Measurements from ENCODE around the gene LZTR1. TPM values are rescaled to one million over a fixed set of nuclear protein-coding genes. Genes with fewer than 3 reads are reported as not detected.
"Not testable (repeated sequence)": the region's sequence is repeated elsewhere in the genome, so short reads cannot be mapped to it uniquely, and the experiment has no call there.

LZTR1 gene
- total RNA-seq: 56.7 TPM
- long read RNA-seq, full-length matches to known transcripts: 25 of 62 reads
- long read RNA-seq, partial matches to known transcripts: 25 of 62 reads
- long read RNA-seq, other reads (novel, unspliced or antisense): 12 of 62 reads

DNA sequence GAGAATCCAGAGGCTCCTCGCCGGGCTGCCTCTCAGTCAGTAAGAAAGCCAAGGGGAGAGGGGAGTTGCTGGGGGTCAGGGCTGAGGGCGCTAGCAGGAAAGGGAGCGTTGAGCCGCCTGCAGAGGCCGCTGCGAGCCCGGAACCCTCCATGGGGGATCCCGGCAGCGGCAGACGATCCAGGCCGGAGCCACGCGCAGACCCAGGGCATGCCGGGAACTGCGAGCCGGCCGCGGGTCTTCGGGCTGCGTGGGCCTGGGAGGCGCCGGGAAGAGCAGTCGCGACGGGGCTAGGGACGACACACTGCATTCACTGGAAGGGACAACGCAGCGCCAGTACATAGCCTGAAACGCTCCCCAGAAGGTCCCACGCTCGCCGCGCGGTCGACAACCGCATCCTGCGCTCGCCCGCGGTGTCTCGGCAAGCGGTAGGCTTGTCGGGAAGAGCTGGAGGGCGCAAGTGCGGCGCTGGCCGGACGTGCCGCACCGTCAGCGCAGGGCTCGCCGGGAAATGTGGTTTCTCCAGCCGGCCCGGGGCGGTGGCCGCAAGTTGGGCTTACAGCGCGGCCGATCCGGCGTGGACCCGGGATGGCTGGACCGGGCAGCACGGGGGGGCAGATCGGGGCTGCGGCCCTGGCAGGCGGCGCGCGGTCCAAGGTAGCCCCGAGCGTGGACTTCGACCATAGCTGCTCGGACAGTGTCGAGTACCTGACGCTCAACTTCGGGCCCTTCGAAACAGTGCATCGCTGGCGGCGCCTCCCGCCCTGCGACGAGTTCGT lies at the start of gene LZTR1:
TSS of gene LZTR1 (plus strand) at position 511 of the 776 bp plus-strand sequence. CDS start at position 586, 75 bp downstream.
- DNase-seq: peak; percentile 93
- TF ChIP-seq, protein P1, sequence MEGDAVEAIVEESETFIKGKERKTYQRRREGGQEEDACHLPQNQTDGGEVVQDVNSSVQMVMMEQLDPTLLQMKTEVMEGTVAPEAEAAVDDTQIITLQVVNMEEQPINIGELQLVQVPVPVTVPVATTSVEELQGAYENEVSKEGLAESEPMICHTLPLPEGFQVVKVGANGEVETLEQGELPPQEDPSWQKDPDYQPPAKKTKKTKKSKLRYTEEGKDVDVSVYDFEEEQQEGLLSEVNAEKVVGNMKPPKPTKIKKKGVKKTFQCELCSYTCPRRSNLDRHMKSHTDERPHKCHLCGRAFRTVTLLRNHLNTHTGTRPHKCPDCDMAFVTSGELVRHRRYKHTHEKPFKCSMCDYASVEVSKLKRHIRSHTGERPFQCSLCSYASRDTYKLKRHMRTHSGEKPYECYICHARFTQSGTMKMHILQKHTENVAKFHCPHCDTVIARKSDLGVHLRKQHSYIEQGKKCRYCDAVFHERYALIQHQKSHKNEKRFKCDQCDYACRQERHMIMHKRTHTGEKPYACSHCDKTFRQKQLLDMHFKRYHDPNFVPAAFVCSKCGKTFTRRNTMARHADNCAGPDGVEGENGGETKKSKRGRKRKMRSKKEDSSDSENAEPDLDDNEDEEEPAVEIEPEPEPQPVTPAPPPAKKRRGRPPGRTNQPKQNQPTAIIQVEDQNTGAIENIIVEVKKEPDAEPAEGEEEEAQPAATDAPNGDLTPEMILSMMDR (IDR thresholded peaks at IDR 0.05): peak; percentile 59
- H3K27ac ChIP-seq: peak within 1 kb of the TSS; percentile 91
- H3K36me3 ChIP-seq: peaks cover 6% of the 10 kb centered on the region
- peak; percentile 92 for ATAC-seq
- intact Hi-C loops (cut with DNase I): no loop called here
- H3K9me3 ChIP-seq: no peaks in the 10 kb centered on the region
- H3K27me3 ChIP-seq: no peaks in the 10 kb centered on the region
- peak within 1 kb of the TSS; percentile 86 for H3K4me3 ChIP-seq
- peaks cover 22% of the 10 kb centered on the region for H3K4me1 ChIP-seq

DNA sequence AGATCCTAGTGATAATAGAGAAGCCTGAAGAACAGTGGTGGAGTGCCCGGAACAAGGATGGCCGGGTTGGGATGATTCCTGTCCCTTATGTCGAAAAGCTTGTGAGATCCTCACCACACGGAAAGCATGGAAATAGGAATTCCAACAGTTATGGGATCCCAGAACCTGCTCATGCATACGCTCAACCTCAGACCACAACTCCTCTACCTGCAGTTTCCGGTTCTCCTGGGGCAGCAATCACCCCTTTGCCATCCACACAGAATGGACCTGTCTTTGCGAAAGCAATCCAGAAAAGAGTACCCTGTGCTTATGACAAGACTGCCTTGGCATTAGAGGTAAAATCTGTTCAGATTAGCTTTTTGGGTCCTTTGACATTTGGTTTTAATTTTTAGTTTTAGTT lies 48.2 kb upstream of the LZTR1 start:
- no peak for ATAC-seq
- intact Hi-C loops (cut with DNase I): no loop called here
- TF ChIP-seq, protein P1 (IDR thresholded peaks at IDR 0.05): no peak
- Histone ChIP-seq H3K4me3 (no peak overlapping the region), H3K36me3 (peaks cover 36% of the 10 kb centered on the region), H3K4me1 (peaks cover 30% of the 10 kb centered on the region), H3K27ac (no peak overlapping the region), H3K27me3 (no peaks in the 10 kb centered on the region), H3K9me3 (no peaks in the 10 kb centered on the region)
- no peak for DNase-seq

DNA sequence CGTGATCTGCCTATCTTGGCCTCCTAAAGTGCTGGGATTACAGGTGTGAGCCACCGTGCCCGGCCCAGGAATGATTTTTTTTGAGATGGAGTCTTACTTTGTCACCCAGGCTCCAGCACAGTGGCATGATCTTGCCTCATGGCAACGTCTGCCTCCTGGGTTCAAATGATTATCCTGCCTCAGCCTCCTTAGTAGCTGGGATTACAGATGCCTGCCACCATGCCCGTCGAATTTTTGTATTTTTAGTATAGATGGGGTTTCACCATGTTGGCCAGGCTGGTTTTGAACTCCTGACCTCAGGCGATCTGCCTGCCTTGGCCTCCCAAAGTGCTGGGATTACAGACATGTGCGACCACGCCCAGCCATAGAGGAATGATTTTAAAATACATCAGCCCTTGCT lies 47.0 kb upstream of the LZTR1 start:
- peak; percentile 33 for DNase-seq
- H3K4me3 ChIP-seq; H3K9me3 ChIP-seq; ATAC-seq; intact Hi-C loops (cut with DNase I); H3K27me3 ChIP-seq; H3K27ac ChIP-seq: not testable (repeated sequence)
- Histone ChIP-seq H3K4me1 (peaks cover 32% of the 10 kb centered on the region), H3K36me3 (peaks cover 36% of the 10 kb centered on the region)

DNA sequence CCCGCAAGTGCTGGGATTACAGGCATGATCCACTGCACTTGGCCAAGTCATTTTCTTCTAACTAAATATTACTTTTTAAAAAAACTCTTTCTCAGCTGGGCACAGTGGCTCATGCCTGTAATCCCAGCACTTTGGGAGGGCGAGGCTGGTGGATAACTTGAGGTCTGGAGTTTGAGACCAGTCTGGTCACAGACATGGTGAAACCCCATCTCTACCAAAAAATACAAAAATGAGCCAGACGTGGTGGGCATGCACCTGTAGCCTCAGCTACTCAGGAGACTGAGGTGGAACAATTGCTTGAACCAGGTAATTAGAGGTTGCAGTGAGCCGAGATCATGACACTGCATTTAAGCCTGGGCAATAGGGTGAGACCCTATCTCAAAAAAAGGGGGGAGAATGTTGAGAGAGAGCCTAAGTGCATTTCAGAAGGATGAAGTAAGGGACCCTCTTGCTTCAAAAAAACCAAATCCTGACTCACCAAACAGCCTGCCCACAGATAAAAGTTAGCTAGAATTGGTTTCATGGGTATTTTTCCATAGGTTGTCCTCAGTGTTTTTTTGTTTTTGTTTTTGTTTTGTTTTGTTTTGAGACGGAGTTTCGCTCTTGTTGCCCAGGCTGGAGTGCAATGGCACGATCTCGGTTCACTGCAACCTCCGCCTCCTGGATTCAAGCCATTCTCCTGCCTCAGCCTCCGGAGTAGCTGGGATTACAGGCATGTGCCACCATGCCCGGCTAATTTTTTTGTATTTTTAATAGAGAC lies 46.1 kb upstream of the LZTR1 start:
- Histone ChIP-seq H3K36me3 (peaks cover 36% of the 10 kb centered on the region), H3K4me1 (peaks cover 41% of the 10 kb centered on the region)
- intact Hi-C loops (cut with DNase I); ATAC-seq; H3K9me3 ChIP-seq; H3K4me3 ChIP-seq; H3K27ac ChIP-seq; H3K27me3 ChIP-seq: not testable (repeated sequence)
- peak; percentile 12 for DNase-seq

DNA sequence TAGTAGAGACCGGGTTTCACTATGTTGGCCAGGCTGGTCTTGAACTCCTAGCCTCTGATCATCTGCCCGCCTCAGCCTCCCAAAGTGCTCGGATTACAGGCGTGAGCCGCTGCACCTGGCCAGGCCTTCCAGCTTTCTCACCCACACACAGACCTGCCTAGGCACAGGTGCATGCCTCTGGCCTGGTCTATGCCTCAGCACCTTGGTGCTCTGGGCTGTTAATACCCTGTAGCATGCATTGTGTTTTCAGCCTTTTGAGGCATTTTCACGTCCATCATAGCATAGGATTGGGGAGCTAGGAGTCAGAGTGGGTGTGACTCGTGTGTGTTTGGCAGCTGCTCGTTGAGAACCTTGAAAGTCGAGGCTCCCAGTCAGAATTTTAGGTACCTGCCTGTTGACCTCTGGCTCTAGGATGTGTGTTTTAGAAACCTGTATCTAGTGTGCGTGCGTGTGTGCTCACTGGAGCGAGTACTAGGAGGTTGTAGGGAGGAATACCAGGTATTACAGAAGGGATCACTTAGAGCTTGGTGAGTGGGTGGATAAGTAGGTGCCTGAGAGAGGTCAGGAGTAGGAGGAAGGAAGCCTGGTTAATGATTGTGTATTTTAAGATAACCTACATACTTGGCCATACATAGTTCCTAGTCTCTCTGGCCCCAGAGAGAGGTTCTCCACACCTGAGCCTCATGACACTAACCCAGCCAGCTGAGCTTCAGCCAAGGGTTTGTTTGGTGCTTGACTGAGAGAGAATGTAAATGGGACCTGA lies 44.9 kb upstream of the LZTR1 start:
- Histone ChIP-seq H3K4me3 (no peak overlapping the region), H3K27ac (no peak overlapping the region), H3K27me3 (no peaks in the 10 kb centered on the region), H3K4me1 (peaks cover 43% of the 10 kb centered on the region), H3K36me3 (peaks cover 36% of the 10 kb centered on the region), H3K9me3 (no peaks in the 10 kb centered on the region)
- DNase-seq (peak; percentile 63), ATAC-seq (peak; percentile 95)
- TF ChIP-seq, protein P1 (IDR thresholded peaks at IDR 0.05): no peak
- intact Hi-C loops (cut with DNase I): no loop called here

DNA sequence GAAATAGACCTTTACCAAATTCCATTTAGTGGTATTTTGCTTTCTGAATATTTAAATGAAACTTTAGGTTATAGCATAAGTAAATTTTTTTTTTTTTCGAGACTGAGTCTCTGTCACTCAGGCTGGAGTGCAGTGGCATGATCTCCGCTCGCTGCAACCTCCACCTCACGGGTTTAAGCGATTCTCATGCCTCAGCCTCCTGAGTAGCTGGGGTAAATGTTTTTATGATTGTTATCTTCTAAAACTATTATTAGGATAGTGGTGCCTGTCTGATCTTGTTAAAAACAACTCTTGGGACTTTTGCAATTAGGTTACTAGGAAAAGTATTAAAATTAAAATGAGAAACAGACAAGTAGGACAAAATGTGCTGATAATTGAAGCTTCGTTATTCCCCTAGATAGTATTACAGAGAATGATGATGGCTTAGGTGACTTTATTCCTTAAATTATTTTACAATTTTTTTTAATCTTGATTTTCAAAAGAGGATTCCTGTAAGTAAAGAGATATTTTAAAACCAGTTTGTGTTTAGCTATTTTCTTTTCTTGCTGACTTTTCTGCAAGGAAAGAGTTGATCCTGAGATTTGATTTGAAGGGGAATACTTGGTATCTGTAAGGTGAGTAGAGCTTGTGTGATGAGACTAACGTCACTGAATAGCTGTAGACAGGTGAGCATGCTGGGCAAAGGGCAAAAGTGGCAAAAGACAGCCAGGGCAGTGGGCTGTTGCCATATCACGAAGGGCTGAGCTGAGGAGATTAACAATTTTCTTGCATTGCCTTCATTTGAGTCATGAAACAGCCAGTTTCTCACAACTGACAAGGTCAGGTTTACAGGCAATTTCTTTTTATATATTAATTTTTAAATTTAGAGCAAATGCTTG lies 44.1 kb upstream of the LZTR1 start:
- H3K4me1 ChIP-seq: peaks cover 43% of the 10 kb centered on the region
- ATAC-seq (no peak), DNase-seq (peak; percentile 3)
- H3K27ac ChIP-seq: peak overlapping the region; percentile 0
- intact Hi-C loops (cut with DNase I): no loop called here
- H3K27me3 ChIP-seq: no peaks in the 10 kb centered on the region
- TF ChIP-seq, protein P1 (IDR thresholded peaks at IDR 0.05): no peak
- no peak overlapping the region for H3K4me3 ChIP-seq
- H3K9me3 ChIP-seq: no peaks in the 10 kb centered on the region
- H3K36me3 ChIP-seq: peaks cover 36% of the 10 kb centered on the region

DNA sequence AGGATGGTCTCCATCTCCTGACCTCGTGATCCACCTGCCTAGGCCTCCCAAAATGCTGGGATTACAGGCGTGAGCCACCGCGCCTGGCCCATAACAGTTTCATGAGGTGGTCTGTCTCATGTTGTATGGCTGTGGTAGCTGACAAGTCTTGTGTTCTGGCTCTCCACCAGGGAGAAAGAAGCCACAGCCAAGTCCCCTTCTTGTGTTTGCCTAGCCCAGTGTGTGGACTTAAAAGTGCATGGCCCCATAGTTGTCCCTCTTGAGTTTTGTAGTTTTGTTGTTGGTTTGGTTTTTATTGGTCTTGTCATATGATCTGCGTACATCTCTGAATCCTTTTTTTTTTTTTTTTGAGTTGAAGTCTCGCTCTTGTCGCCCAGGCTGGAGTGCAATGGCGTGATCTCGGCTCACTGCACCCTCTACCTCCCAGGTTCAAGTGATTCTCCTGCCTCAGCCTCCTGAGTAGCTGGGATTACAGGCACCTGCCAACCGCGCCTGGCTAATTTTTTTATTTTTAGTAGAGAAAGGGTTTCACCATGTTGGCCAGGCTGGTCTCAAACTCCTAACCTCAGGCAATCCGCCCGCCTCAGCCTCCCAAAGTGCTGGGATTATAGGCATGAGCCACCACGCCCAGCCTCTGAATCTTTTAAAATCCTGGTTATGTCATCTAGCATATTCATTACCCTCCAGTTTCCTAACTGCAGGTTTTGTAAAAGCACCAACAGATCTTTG lies 42.5 kb upstream of the LZTR1 start:
- H3K27me3 ChIP-seq; H3K9me3 ChIP-seq; H3K27ac ChIP-seq; H3K4me3 ChIP-seq; ATAC-seq; intact Hi-C loops (cut with DNase I): not testable (repeated sequence)
- peaks cover 50% of the 10 kb centered on the region for H3K4me1 ChIP-seq
- peak; percentile 19 for DNase-seq
- peaks cover 29% of the 10 kb centered on the region for H3K36me3 ChIP-seq
